Liver (tissue), 9 donors: ENCODE measurements around the gene CDK5RAP2. TPM values are rescaled to one million over a fixed set of nuclear protein-coding genes. Genes with fewer than 3 reads are reported as not detected.

Experiments used
- DNase-seq: peaks from one replicate; pipeline ENCODE4 v3.0.0-alpha.2; 2017; ENCODE audit warnings: low spot score
- H3K27ac ChIP-seq, 2 donors: one replicate each; pipeline ENCODE4 v1.7.0; 2013; ENCODE audit warnings: inconsistent platforms in 2 of 2, low read length in 2 of 2, control low read depth in 1 of 2, low read depth in 1 of 2, mild to moderate bottlenecking in 1 of 2
- H3K27me3 ChIP-seq, 4 donors: one replicate each; pipeline versions ENCODE4 v1.6.1 to v1.7.0; 2013; ENCODE audit warnings: low read length in 3 of 4, inconsistent platforms in 1 of 4, mild to moderate bottlenecking in 1 of 4, moderate library complexity in 1 of 4; ENCODE audit not compliant: control insufficient read depth in 4 of 4, insufficient read depth in 4 of 4
- H3K36me3 ChIP-seq, 4 donors: one replicate each; pipeline versions ENCODE4 v1.6.1 to v1.7.0; 2013; ENCODE audit warnings: low read length in 3 of 4, mild to moderate bottlenecking in 3 of 4, low read depth in 1 of 4, moderate library complexity in 1 of 4; ENCODE audit not compliant: control insufficient read depth in 4 of 4, insufficient read depth in 3 of 4
- H3K4me1 ChIP-seq, 4 donors: one replicate each; pipeline versions ENCODE4 v1.6.1 to v1.7.0; 2013; ENCODE audit warnings: low read length in 3 of 4, mild to moderate bottlenecking in 3 of 4, moderate library complexity in 1 of 4; ENCODE audit not compliant: control insufficient read depth in 4 of 4, insufficient read depth in 4 of 4
- H3K4me3 ChIP-seq, 3 donors: one replicate each; pipeline versions ENCODE4 v1.6.1 to v1.7.0; 2013; ENCODE audit warnings: low read length in 3 of 3, control low read depth in 1 of 3, low read depth in 1 of 3, mild to moderate bottlenecking in 1 of 3
- H3K9ac ChIP-seq, 2 donors: one replicate each; pipeline ENCODE4 v1.7.0; 2013; ENCODE audit warnings: low read length in 2 of 2, mild to moderate bottlenecking in 2 of 2, moderate library complexity in 2 of 2, control low read depth in 1 of 2, low read depth in 1 of 2
- H3K9me3 ChIP-seq, 4 donors: one replicate each; pipeline versions ENCODE4 v1.6.1 to v1.7.0; 2013; ENCODE audit warnings: low read length in 3 of 4; ENCODE audit not compliant: control insufficient read depth in 4 of 4
- ATF3 ChIP-seq: IDR thresholded peaks from 2 replicates; pipeline ENCODE4 v1.6.1; 2016; ENCODE audit warnings: antibody characterized with exemption
- CTCF ChIP-seq: fragments of 150-350 bp; IDR thresholded peaks from 2 replicates; pipeline ENCODE4 v1.5.1; 2017; ENCODE audit warnings: improper control_type of control experiment, low read depth, low read length; ENCODE audit not compliant: missing input control
- EGR1 ChIP-seq, 2 donors: IDR thresholded peaks; 2 replicates each; pipeline ENCODE4 v1.6.1; 2016 to 2018; ENCODE audit warnings: antibody characterized with exemption in 2 of 2, low read depth in 2 of 2
- FOXA2 ChIP-seq: IDR thresholded peaks from 2 replicates; pipeline ENCODE4 v1.6.1; 2016; ENCODE audit warnings: antibody characterized with exemption
- HNF4A ChIP-seq, 2 donors: conservative IDR thresholded peaks; 2 replicates each; pipeline ENCODE4 v1.6.1; 2016; ENCODE audit warnings: antibody characterized with exemption in 2 of 2, mild to moderate bottlenecking in 2 of 2
- HNF4G ChIP-seq: IDR thresholded peaks from 2 replicates; pipeline ENCODE4 v1.6.1; 2016; ENCODE audit warnings: antibody characterized with exemption
- JUND ChIP-seq, 2 donors: IDR thresholded peaks; 2 replicates each; pipeline ENCODE4 v1.6.1; 2016; ENCODE audit warnings: antibody characterized with exemption in 2 of 2
- MAX ChIP-seq: IDR thresholded peaks from 2 replicates; pipeline ENCODE4 v1.6.1; 2016; ENCODE audit warnings: antibody characterized with exemption
- NR2F2 ChIP-seq: IDR thresholded peaks from 2 replicates; pipeline ENCODE4 v1.6.1; 2016; ENCODE audit warnings: antibody characterized with exemption
- RAD21 ChIP-seq, 2 donors: IDR thresholded peaks; 2 replicates each; pipeline ENCODE4 v1.6.1; 2016; ENCODE audit warnings: antibody characterized with exemption in 2 of 2, mild to moderate bottlenecking in 2 of 2
- REST ChIP-seq: IDR thresholded peaks from 2 replicates; pipeline ENCODE4 v1.6.1; 2016; ENCODE audit warnings: antibody characterized with exemption, mild to moderate bottlenecking
- RXRA ChIP-seq, 2 donors: IDR thresholded peaks; 2 replicates each; pipeline ENCODE4 v1.6.1; 2017 to 2018; ENCODE audit warnings: antibody characterized with exemption in 2 of 2, mild to moderate bottlenecking in 1 of 2
- SP1 ChIP-seq: IDR thresholded peaks from 2 replicates; pipeline ENCODE4 v1.6.1; 2018; ENCODE audit warnings: antibody characterized with exemption, mild to moderate bottlenecking
- TAF1 ChIP-seq: conservative IDR thresholded peaks from 2 replicates; pipeline ENCODE4 v1.6.1; 2016; ENCODE audit warnings: antibody characterized with exemption, mild to moderate bottlenecking
- YY1 ChIP-seq: IDR thresholded peaks from 2 replicates; pipeline ENCODE4 v1.6.1; 2016; ENCODE audit warnings: antibody characterized with exemption, mild to moderate bottlenecking
- ZBTB33 ChIP-seq: IDR thresholded peaks from 2 replicates; pipeline ENCODE4 v1.6.1; 2016; ENCODE audit warnings: antibody characterized with exemption
- WGBS: extraction: QIAGEN DNeasy Blood & Tissue Kit; methylation state at CpG from one replicate; pipeline ENCODE4 v1.1.7; 2013; 5-methylcytosine and 5-hydroxymethylcytosine counted together
- polyA plus RNA-seq, 2 donors: library from polyadenylated mRNA; stranded (reverse) in 1 of 2; unstranded in 1 of 2; fragments of 200-250 nt in 1 of 2; fragments of >200 nt in 1 of 2; fragmentation: Nextera tagmentation in 1 of 2; extraction: Ambion mirVana in 1 of 2; gene quantifications; one replicate each; pipeline versions ENCODE4 v1.2.1 to v1.2.3, GENCODE V29; 2013 to 2015
- total RNA-seq, 2 donors: library from RNA; depleted of rRNA; stranded (reverse); fragments of >200 nt; gene quantifications; one replicate each; pipeline ENCODE4 v1.2.3, GENCODE V29; 2014
- donor health status: healthy.
- donor health status: healthy.
- donor health status: healthy.
- donor health status: healthy.
- donor health status: healthy.

Gene CDK5RAP2
- total and polyA plus RNA-seq, 4 donors = 11.7 to 38.9 (median 21.7) TPM

- Histone ChIP-seq H3K4me1 (peaks cover 0 to 27% (median 21%) of the 10 kb centered on the region in 4 donors), H3K4me3 (no peak overlapping the region), H3K36me3 (peaks cover 2 to 8% (median 4%) of the 10 kb centered on the region in 4 donors), H3K27me3 (no peaks in the 10 kb centered on the region), H3K9ac (peak overlapping the region in 1 of 2 donors; percentile 74), H3K9me3 (no peaks in the 10 kb centered on the region), H3K27ac (no peak overlapping the region)
- 52% methylated on average over 8 of the region's 8 CpGs for WGBS
- TF ChIP-seq JUND (IDR thresholded peaks at IDR 0.05) (no peak), RAD21 (IDR thresholded peaks at IDR 0.05) (peak; percentile 92 to 96), MAX (no peak), REST (no peak), CTCF (peak; percentile 81), NR2F2 (no peak), ZBTB33 (no peak), SP1 (no peak)
- peak; percentile 41 for DNase-seq
Observed at GRCh38 chr9:120619751-120620655, 40.0 kb upstream of the CDK5RAP2 start.

- Histone ChIP-seq H3K9ac (no peak overlapping the region), H3K4me1 (peaks cover 0 to 27% (median 21%) of the 10 kb centered on the region in 4 donors), H3K9me3 (no peaks in the 10 kb centered on the region), H3K4me3 (no peak overlapping the region), H3K27me3 (no peaks in the 10 kb centered on the region), H3K36me3 (peaks cover 2 to 6% (median 4%) of the 10 kb centered on the region in 4 donors), H3K27ac (peak overlapping the region in 1 of 2 donors; percentile 59)
- no peak for DNase-seq
- TF ChIP-seq ATF3 (peak; percentile 96), CTCF (no peak), YY1 (peak; percentile 45), TAF1 (no peak), HNF4A (conservative IDR thresholded peaks at IDR 0.05) (peak; percentile 45 to 63), JUND (IDR thresholded peaks at IDR 0.05) (peak in 1 of 2 donors; percentile 36), RAD21 (IDR thresholded peaks at IDR 0.05) (peak; percentile 26 to 40), HNF4G (no peak), RXRA (IDR thresholded peaks at IDR 0.05) (peak; percentile 51 to 53), EGR1 (IDR thresholded peaks at IDR 0.05; ENCODE audit: low read depth in 2 of 2) (peak in 1 of 2 donors; percentile 13), NR2F2 (peak; percentile 52), FOXA2 (peak; percentile 30)
Observed at GRCh38 chr9:120616966-120617935, 37.3 kb upstream of the CDK5RAP2 start.
